Adrenal gland (tissue), 5 donors: ENCODE measurements around the gene OLA1.

Experiments
- POLR2A ChIP-seq, 2 donors: fragments of 450-650 bp; IDR thresholded peaks; one replicate each; pipeline ENCODE4 v1.6.1; 2017; ENCODE audit warnings: antibody characterized with exemption in 2 of 2, mild to moderate bottlenecking in 2 of 2, moderate library complexity in 1 of 2
- TF ChIP-seq, protein P1 (sequence below), 6 experiments: fragments of 450-650 bp in 4 of 6; fragments of 200-600 bp in 2 of 6; sonication (generic) in 1 of 6; IDR thresholded peaks; 1 replicate in 5 of 6; 2 replicates in 1 of 6; pipeline versions ENCODE4 v1.5.1 to v1.8.0; 2016 to 2021; ENCODE audit warnings: antibody characterized with exemption in 6 of 6, mild to moderate bottlenecking in 2 of 6, moderate library complexity in 1 of 6
- donor health status: DM: no; HTN: no; CAD: no.

DNA sequence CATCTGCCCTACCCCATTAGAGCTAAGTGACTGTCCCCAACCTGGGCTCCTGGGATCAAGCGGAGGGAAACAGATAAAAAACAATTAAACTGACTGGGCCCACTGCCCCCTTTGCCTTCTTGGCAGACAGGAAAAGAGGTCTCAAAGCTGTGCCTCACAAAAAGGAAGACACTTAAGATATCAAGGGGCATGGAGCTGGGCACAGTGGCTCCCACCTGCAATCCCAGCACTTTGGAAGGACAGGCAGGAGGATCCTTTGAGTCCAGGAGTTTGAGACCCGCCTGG is 208.0 kb downstream of the OLA1 start:
- no peak for TF ChIP-seq POLR2A (IDR thresholded peaks at IDR 0.05)
- TF ChIP-seq, protein P1, sequence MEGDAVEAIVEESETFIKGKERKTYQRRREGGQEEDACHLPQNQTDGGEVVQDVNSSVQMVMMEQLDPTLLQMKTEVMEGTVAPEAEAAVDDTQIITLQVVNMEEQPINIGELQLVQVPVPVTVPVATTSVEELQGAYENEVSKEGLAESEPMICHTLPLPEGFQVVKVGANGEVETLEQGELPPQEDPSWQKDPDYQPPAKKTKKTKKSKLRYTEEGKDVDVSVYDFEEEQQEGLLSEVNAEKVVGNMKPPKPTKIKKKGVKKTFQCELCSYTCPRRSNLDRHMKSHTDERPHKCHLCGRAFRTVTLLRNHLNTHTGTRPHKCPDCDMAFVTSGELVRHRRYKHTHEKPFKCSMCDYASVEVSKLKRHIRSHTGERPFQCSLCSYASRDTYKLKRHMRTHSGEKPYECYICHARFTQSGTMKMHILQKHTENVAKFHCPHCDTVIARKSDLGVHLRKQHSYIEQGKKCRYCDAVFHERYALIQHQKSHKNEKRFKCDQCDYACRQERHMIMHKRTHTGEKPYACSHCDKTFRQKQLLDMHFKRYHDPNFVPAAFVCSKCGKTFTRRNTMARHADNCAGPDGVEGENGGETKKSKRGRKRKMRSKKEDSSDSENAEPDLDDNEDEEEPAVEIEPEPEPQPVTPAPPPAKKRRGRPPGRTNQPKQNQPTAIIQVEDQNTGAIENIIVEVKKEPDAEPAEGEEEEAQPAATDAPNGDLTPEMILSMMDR (IDR thresholded peaks at IDR 0.05): no peak
